UCSD-AML1 (cell line): ENCODE results near the gene GRPR.
A peak's percentile ranks its signal among the peaks of the same experiment; 100 is the strongest.

ENCODE experiments used
- DNase-seq: peaks from one replicate; lab custom pipeline; 2025; ENCODE audit not compliant: unreplicated experiment; lab: John Stamatoyannopoulos, UW

Gene GRPR

GRCh38 chrX:16123222-16123786, at the start of gene GRPR:
TSS of gene GRPR (plus strand) at chrX:16123565. CDS start at chrX:16123954, 389 bp downstream.
- DNase-seq: peak; percentile 65

GRCh38 chrX:16075087-16075486, 48.3 kb upstream of the GRPR start:
- no peak for DNase-seq

GRCh38 chrX:16076834-16077233, 46.5 kb upstream of the GRPR start:
- no peak for DNase-seq

- DNase-seq: no peak
These were observed 45.6 kb upstream of the GRPR start for GRCh38 chrX:16077811-16078210.

GRCh38 chrX:16081357-16081756, 42.0 kb upstream of the GRPR start:
- DNase-seq: no peak

- no peak for DNase-seq
These were observed 40.8 kb upstream of the GRPR start for GRCh38 chrX:16082470-16083085.

- no peak for DNase-seq
These were observed 36.3 kb upstream of the GRPR start for GRCh38 chrX:16087076-16087475.

GRCh38 chrX:16089086-16089485, 34.3 kb upstream of the GRPR start:
- DNase-seq: no peak

GRCh38 chrX:16096141-16096540, 27.2 kb upstream of the GRPR start:
- no peak for DNase-seq

GRCh38 chrX:16100673-16101072, 22.7 kb upstream of the GRPR start:
- no peak for DNase-seq

- DNase-seq: no peak
These were observed 21.8 kb upstream of the GRPR start for GRCh38 chrX:16101581-16101980.

- no peak for DNase-seq
These were observed 19.7 kb upstream of the GRPR start for GRCh38 chrX:16103625-16104024.

- no peak for DNase-seq
These were observed 10.9 kb upstream of the GRPR start for GRCh38 chrX:16112428-16112827.

- DNase-seq: no peak
These were observed 9.3 kb upstream of the GRPR start for GRCh38 chrX:16113978-16114565.

GRCh38 chrX:16114611-16115010, 8.8 kb upstream of the GRPR start:
- no peak for DNase-seq

GRCh38 chrX:16119353-16120220, 3.8 kb upstream of the GRPR start:
- no peak for DNase-seq

- DNase-seq: no peak
These were observed 2.9 kb upstream of the GRPR start for GRCh38 chrX:16120431-16120830.

GRCh38 chrX:16124201-16124600, 836 bp downstream of the GRPR start:
- no peak for DNase-seq

- DNase-seq: no peak
These were observed 2.3 kb downstream of the GRPR start for GRCh38 chrX:16125520-16126149.

- no peak for DNase-seq
These were observed 7.3 kb downstream of the GRPR start for GRCh38 chrX:16130707-16131106.

GRCh38 chrX:16134936-16135335, 11.6 kb downstream of the GRPR start:
- DNase-seq: no peak
